Activated CD8-positive, alpha-beta memory T cell treated with anti-CD3 and anti-CD28 coated beads, Interleukin-2, amount 10 ng/mL, durations not matched to agents 7 days and 5 days (primary cell): ENCODE measurements around the gene SLC12A9. TPM values are rescaled to one million over a fixed set of nuclear protein-coding genes. Genes with fewer than 3 reads are reported as not detected.

Experiments
- ATAC-seq: fragments of 150-1000 bp; cut with Tn5 transposase; one replicate; pipeline ENCODE4 v1.10.0; 2021; ENCODE audit warnings: moderate library complexity
- CTCF ChIA-PET: fragments of 350-600 bp; sonication (Branson Sonifier 250); formaldehyde crosslinking; loops from one replicate; lab custom pipeline; 2021; ENCODE audit warnings: antibody characterized with exemption; lab: Charles Lee
- DNase-seq: peaks from one replicate; pipeline ENCODE4 v3.0.0-alpha.2; 2020
- H3K27ac Mint-ChIP-seq: one replicate; pipeline ENCODE4 v1.8.0; 2021; ENCODE audit warnings: mild to moderate bottlenecking, mixed read lengths
- H3K27me3 Mint-ChIP-seq: one replicate; pipeline ENCODE4 v1.8.0; 2021; ENCODE audit warnings: mixed read lengths
- H3K36me3 Mint-ChIP-seq: one replicate; pipeline ENCODE4 v1.8.0; 2021; ENCODE audit warnings: mild to moderate bottlenecking, mixed read lengths
- H3K4me1 Mint-ChIP-seq: one replicate; pipeline ENCODE4 v1.8.0; 2021; ENCODE audit warnings: mixed read lengths
- H3K4me3 Mint-ChIP-seq: one replicate; pipeline ENCODE4 v1.8.0; 2021; ENCODE audit warnings: mild to moderate bottlenecking, moderate library complexity, mixed read lengths
- H3K9me3 Mint-ChIP-seq: one replicate; pipeline ENCODE4 v1.8.0; 2022; ENCODE audit warnings: low read depth, mixed read lengths
- total RNA-seq, 2 experiments: library from RNA; stranded (reverse); gene quantifications; one replicate each; pipeline ENCODE4 v1.2.3, GENCODE V29; 2021

The SLC12A9 gene
- total RNA-seq, 2 experiments from 2014 or later: 28.6 to 30.1 TPM

- H3K36me3 Mint-ChIP-seq: no peaks in the 10 kb centered on the region
- no peak overlapping the region for H3K27ac Mint-ChIP-seq
- CTCF ChIA-PET: no interaction called here
- ATAC-seq: no peak
- H3K4me3 Mint-ChIP-seq: no peak overlapping the region
- DNase-seq: no peak
- no peaks in the 10 kb centered on the region for H3K27me3 Mint-ChIP-seq
- H3K9me3 Mint-ChIP-seq: no peaks in the 10 kb centered on the region
- H3K4me1 Mint-ChIP-seq: no peaks in the 10 kb centered on the region
Measured at GRCh38 chr7:100818366-100818765, 34.1 kb upstream of the SLC12A9 start.

DNA sequence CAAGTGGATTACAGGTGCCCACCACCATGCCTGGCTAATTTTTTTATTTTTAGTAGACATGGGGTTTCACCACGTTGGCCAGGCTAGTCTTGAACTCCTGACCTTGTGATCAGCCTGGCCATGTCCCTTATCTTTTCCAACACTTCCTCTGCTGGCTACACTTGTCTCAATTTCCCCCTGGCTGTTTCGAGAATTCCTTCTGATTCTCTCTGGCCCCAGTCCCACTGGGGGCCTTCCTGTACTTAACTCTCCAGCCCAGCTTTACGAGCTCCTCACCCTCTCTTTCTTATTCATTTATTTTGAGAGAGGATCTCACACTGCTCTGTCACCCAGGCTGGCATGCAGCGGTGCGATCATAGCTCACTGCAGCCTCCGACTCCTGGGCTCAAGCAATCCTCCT lies 33.7 kb upstream of the SLC12A9 start:
- CTCF ChIA-PET: no interaction called here
- H3K27me3 Mint-ChIP-seq: no peaks in the 10 kb centered on the region
- no peak overlapping the region for H3K4me3 Mint-ChIP-seq
- H3K4me1 Mint-ChIP-seq: no peaks in the 10 kb centered on the region
- no peaks in the 10 kb centered on the region for H3K36me3 Mint-ChIP-seq
- H3K9me3 Mint-ChIP-seq: no peaks in the 10 kb centered on the region
- H3K27ac Mint-ChIP-seq: no peak overlapping the region
- ATAC-seq (no peak), DNase-seq (no peak)

DNA sequence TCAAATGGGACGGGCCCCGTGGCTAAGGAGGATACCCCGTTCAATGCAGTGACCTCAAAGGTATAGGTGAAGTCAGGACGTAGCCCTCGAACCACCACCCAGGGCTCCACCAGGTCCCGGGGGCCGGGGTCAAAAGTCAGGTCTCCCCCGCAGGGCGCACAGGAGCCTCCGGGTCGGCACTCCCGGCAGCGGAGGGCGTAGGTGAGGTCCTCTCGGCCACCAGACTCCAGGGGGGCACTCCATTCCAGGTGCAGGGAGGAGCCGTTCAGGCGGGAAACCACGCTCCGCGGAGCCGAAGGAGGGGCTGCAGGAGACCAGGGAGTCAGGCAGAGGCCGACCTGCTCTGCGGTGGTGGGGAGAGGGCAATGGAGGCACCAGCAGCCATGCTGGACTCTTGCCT lies 32.9 kb upstream of the SLC12A9 start:
- no peak overlapping the region for H3K4me3 Mint-ChIP-seq
- CTCF ChIA-PET: no interaction called here
- H3K4me1 Mint-ChIP-seq: no peaks in the 10 kb centered on the region

GRCh38 chr7:100822236-100823139 lies 30.0 kb upstream of the SLC12A9 start:
- H3K4me3 Mint-ChIP-seq: no peak overlapping the region
- no peaks in the 10 kb centered on the region for H3K9me3 Mint-ChIP-seq
- no peak for DNase-seq
- no peak for ATAC-seq
- peaks cover 16% of the 10 kb centered on the region for H3K27me3 Mint-ChIP-seq
- H3K36me3 Mint-ChIP-seq: no peaks in the 10 kb centered on the region
- CTCF ChIA-PET: interaction anchor here (1.1 kb wide), 1 partner anchor 23 kb away, joined by 3 read pairs; no protein-coding TSS in a partner anchor
- no peak overlapping the region for H3K27ac Mint-ChIP-seq
- peaks cover 8% of the 10 kb centered on the region for H3K4me1 Mint-ChIP-seq

More for the DNA sequence above, 32.9 kb upstream of the SLC12A9 start:
- H3K27me3 Mint-ChIP-seq: no peaks in the 10 kb centered on the region
- DNase-seq: no peak
- H3K36me3 Mint-ChIP-seq: no peaks in the 10 kb centered on the region
- no peaks in the 10 kb centered on the region for H3K9me3 Mint-ChIP-seq
- ATAC-seq: no peak
- H3K27ac Mint-ChIP-seq: no peak overlapping the region

DNA sequence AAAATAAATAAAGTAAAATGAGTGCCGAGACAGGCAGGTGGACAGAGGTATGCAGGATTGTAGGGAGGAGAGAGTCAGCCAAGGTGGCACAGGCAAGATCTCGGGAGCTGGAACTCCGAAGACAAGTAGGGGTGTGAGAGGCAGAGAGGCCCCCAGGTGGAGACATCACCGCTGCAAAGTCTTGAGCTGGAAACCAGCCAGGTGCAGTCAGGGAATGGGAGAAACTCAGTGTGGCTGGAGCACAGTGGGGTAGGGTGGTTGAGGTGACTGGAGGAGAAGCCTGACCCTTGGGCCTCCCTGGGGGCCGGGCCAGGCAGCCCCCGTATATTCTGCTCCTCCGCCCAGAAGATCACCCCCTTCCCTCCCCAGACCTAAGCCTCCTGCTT lies 29.4 kb upstream of the SLC12A9 start:
- Mint-ChIP-seq H3K4me1 (peaks cover 12% of the 10 kb centered on the region), H3K36me3 (no peaks in the 10 kb centered on the region), H3K27ac (no peak overlapping the region), H3K4me3 (no peak overlapping the region), H3K9me3 (no peaks in the 10 kb centered on the region), H3K27me3 (peaks cover 22% of the 10 kb centered on the region)
- no peak for DNase-seq
- ATAC-seq: no peak
- CTCF ChIA-PET: no interaction called here

DNA sequence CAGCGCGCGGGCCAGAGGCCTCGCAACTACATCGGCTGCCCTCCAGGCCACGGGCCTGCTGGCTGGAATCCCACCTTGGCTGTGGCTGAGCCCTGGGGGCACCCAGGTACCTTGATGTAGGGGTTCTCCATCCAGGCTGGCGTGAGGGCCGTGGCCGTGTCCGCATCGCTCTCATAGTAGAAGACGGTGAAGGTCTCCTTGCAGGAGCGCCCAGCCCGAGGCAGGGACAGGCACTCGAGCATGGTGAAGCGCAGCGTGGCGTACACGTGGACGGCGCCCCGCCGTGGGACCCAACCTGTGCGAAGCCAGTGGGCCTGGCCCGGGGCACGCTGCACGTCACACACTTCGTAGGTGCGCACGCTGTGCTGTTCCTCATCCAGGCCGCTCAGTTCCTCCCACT lies 29.0 kb upstream of the SLC12A9 start:
- Mint-ChIP-seq H3K4me3 (no peak overlapping the region), H3K4me1 (peaks cover 12% of the 10 kb centered on the region), H3K27me3 (peaks cover 26% of the 10 kb centered on the region), H3K27ac (no peak overlapping the region), H3K36me3 (no peaks in the 10 kb centered on the region), H3K9me3 (no peaks in the 10 kb centered on the region)
- ATAC-seq: no peak
- DNase-seq: no peak
- CTCF ChIA-PET: no interaction called here

DNA sequence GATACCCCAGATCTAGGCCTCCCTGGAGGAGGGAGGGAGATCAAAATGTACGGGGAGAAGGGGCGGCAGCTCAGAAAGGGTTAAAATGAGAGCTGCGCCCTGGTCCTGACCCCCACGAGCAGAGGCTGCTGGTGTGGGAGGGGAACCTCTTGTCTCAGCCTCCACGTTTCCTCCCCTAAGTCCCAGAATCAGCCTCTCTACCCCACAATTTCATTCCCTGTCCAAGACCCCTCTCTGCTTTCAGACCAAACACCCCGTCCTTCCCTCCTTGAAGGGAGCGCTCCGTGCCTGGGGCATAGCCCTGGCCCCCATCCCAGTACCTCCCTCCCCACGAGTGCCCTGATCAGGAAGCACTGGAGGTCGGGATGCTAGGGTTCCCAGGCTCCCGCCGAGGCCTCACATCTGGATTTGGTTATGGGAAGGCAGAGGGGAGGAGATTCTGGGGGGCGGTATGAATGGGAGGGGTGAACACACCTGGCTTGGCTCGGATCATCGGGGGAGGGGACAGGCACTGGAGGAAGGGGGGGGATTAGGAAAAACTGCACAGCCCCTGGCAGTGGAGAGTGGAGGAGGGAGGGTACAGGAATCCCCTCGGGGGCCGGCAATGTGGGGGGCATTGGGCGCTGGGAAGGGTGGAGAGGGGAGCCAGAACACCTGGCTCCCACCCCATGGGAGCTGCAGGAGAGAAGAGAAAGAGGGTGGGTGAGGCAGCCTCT lies 27.9 kb upstream of the SLC12A9 start:
- H3K4me3 Mint-ChIP-seq: no peak overlapping the region
- H3K27ac Mint-ChIP-seq: no peak overlapping the region
- peaks cover 35% of the 10 kb centered on the region for H3K27me3 Mint-ChIP-seq
- H3K36me3 Mint-ChIP-seq: no peaks in the 10 kb centered on the region
- CTCF ChIA-PET: no interaction called here
- no peaks in the 10 kb centered on the region for H3K9me3 Mint-ChIP-seq
- H3K4me1 Mint-ChIP-seq: peaks cover 14% of the 10 kb centered on the region
- ATAC-seq (no peak), DNase-seq (no peak)

GRCh38 chr7:100825215-100825671 lies 27.3 kb upstream of the SLC12A9 start:
- peaks cover 38% of the 10 kb centered on the region for H3K27me3 Mint-ChIP-seq
- CTCF ChIA-PET: no interaction called here
- DNase-seq (no peak), ATAC-seq (no peak)
- H3K4me3 Mint-ChIP-seq: no peak overlapping the region
- H3K36me3 Mint-ChIP-seq: no peaks in the 10 kb centered on the region
- H3K9me3 Mint-ChIP-seq: no peaks in the 10 kb centered on the region
- H3K4me1 Mint-ChIP-seq: peaks cover 14% of the 10 kb centered on the region
- no peak overlapping the region for H3K27ac Mint-ChIP-seq

- peak overlapping the region; percentile 2 for H3K4me3 Mint-ChIP-seq
Measured at GRCh38 chr7:100825751-100826513, 26.6 kb upstream of the SLC12A9 start.

DNA sequence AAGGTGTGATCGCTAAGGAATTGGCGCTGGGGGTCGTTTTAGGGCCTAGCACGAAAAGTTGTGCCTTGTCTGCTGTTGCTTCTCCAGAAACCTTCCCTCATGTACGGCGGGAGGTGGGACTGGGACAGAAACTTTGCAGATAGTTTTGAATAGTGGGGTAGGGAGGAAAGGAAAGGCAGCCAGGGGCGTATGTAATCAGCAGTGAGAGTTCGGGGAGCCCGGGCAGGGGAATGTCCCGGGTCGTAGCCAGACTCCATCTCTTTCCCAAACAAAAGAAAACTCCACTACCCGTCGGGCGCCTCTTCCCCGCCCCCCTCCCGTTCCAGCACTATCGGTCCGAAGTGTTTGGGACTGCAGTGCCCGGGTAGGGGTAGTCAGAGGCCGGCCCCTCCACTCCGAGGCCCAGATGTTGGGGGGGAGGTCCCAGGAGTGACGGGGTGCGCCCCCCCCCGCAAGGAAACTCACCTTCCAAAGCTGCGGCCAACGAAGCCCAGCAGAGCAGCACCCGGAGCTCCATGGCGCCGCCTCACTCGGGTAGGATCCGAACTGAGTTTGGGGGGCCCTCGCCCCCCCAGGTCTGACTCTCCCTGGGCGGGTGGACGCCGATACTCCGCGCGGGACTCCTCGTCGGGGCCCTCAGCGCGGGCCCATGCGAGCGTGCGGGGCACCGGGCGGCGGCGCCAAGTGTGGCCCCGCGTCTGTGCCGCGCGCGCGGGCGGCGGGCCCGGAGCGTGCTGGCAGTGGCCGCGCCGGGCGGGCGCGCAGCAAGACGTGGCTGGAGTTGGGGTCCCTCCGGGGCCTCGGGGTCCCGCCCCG lies 25.8 kb upstream of the SLC12A9 start:
- H3K4me1 Mint-ChIP-seq: peaks cover 14% of the 10 kb centered on the region
- CTCF ChIA-PET: interaction anchor here (0.5 to 1.3 kb wide), 2 partner anchors 10 to 315 kb away, joined by 3 to 4 read pairs; no protein-coding TSS in a partner anchor
- peak overlapping the region; percentile 2 for H3K4me3 Mint-ChIP-seq
- no peaks in the 10 kb centered on the region for H3K36me3 Mint-ChIP-seq
- no peaks in the 10 kb centered on the region for H3K9me3 Mint-ChIP-seq
- ATAC-seq (peak; percentile 43), DNase-seq (no peak)
- H3K27me3 Mint-ChIP-seq: peaks cover 44% of the 10 kb centered on the region
- no peak overlapping the region for H3K27ac Mint-ChIP-seq

More at GRCh38 chr7:100825751-100826513, 26.6 kb upstream of the SLC12A9 start:
- CTCF ChIA-PET: no interaction called here
- Mint-ChIP-seq H3K27me3 (peaks cover 43% of the 10 kb centered on the region), H3K4me1 (peaks cover 14% of the 10 kb centered on the region), H3K36me3 (no peaks in the 10 kb centered on the region), H3K9me3 (no peaks in the 10 kb centered on the region), H3K27ac (no peak overlapping the region)
- ATAC-seq (no peak), DNase-seq (no peak)

- Mint-ChIP-seq H3K27ac (no peak within 1 kb of the TSS), H3K4me1 (peaks cover 14% of the 10 kb centered on the region), H3K9me3 (no peaks in the 10 kb centered on the region), H3K27me3 (peaks cover 44% of the 10 kb centered on the region), H3K4me3 (peak within 1 kb of the TSS; percentile 24), H3K36me3 (no peaks in the 10 kb centered on the region)
- DNase-seq: no peak
- peak; percentile 60 for ATAC-seq
- CTCF ChIA-PET: interaction anchor here (0.5 to 1.3 kb wide), 3 partner anchors 11 to 314 kb away, joined by 3 to 4 read pairs (median 3); no protein-coding TSS in a partner anchor
Measured at GRCh38 chr7:100827330-100828226, 24.9 kb upstream of the SLC12A9 start, which contains the start of gene EPHB4. Gene EPHB4, minus strand, starts transcription at chr7:100827523. Its CDS starts 493 bp downstream, at chr7:100827030.
